ENCODE results near the gene FOXL1.
A peak's percentile ranks its signal among the peaks of the same experiment; 100 is the strongest.

Gene FOXL1

GRCh38 chr16:86611525-86611855, 33.1 kb downstream of the FOXL1 start:
- no peak for DNase-seq (ENCODE audit: low read depth in 1 of 2, low spot score in 1 of 2)
- TF ChIP-seq JUND (IDR thresholded peaks at IDR 0.05; ENCODE audit: low read depth): no peak
- in situ Hi-C loops (cut with HindIII; ENCODE audit: low pct_unique_long_range_greater_than_20kb, low sequenced_read_pairs): no loop called here

GRCh38 chr16:86611941-86612340, 33.6 kb downstream of the FOXL1 start:
- no peak for DNase-seq (ENCODE audit: low read depth in 1 of 2, low spot score in 1 of 2)
- in situ Hi-C loops (cut with HindIII; ENCODE audit: low pct_unique_long_range_greater_than_20kb, low sequenced_read_pairs): no loop called here
- no peak for TF ChIP-seq JUND (IDR thresholded peaks at IDR 0.05; ENCODE audit: low read depth)

- peak in 1 of 2 experiments; percentile 19 for DNase-seq (ENCODE audit: low read depth in 1 of 2, low spot score in 1 of 2)
- in situ Hi-C loops (cut with HindIII; ENCODE audit: low pct_unique_long_range_greater_than_20kb, low sequenced_read_pairs): no loop called here
- no peak for TF ChIP-seq JUND (IDR thresholded peaks at IDR 0.05; ENCODE audit: low read depth)
Measured at GRCh38 chr16:86614699-86615098, 36.4 kb downstream of the FOXL1 start.

GRCh38 chr16:86616906-86617305, 38.6 kb downstream of the FOXL1 start:
- DNase-seq (ENCODE audit: low read depth in 1 of 2, low spot score in 1 of 2): no peak
- TF ChIP-seq JUND (IDR thresholded peaks at IDR 0.05; ENCODE audit: low read depth): no peak
- in situ Hi-C loops (cut with HindIII; ENCODE audit: low pct_unique_long_range_greater_than_20kb, low sequenced_read_pairs): no loop called here

GRCh38 chr16:86618431-86619238, 40.3 kb downstream of the FOXL1 start:
- DNase-seq (ENCODE audit: low read depth in 1 of 2, low spot score in 1 of 2): no peak
- TF ChIP-seq JUND (IDR thresholded peaks at IDR 0.05; ENCODE audit: low read depth): no peak

GRCh38 chr16:86619239-86619794, 41.0 kb downstream of the FOXL1 start:
- peak in 1 of 2 experiments; percentile 45 for DNase-seq (ENCODE audit: low read depth in 1 of 2, low spot score in 1 of 2)

More at GRCh38 chr16:86618431-86619238, 40.3 kb downstream of the FOXL1 start:
- in situ Hi-C loops (cut with HindIII; ENCODE audit: low pct_unique_long_range_greater_than_20kb, low sequenced_read_pairs): no loop called here

GRCh38 chr16:86620184-86620583, 41.8 kb downstream of the FOXL1 start:
- in situ Hi-C loops (cut with HindIII; ENCODE audit: low pct_unique_long_range_greater_than_20kb, low sequenced_read_pairs): no loop called here
- TF ChIP-seq JUND (IDR thresholded peaks at IDR 0.05; ENCODE audit: low read depth): no peak

More at GRCh38 chr16:86619239-86619794, 41.0 kb downstream of the FOXL1 start:
- TF ChIP-seq JUND (IDR thresholded peaks at IDR 0.05; ENCODE audit: low read depth): no peak
- in situ Hi-C loops (cut with HindIII; ENCODE audit: low pct_unique_long_range_greater_than_20kb, low sequenced_read_pairs): no loop called here

GRCh38 chr16:86621966-86622365, 43.6 kb downstream of the FOXL1 start:
- in situ Hi-C loops (cut with HindIII; ENCODE audit: low pct_unique_long_range_greater_than_20kb, low sequenced_read_pairs): no loop called here
- no peak for TF ChIP-seq JUND (IDR thresholded peaks at IDR 0.05; ENCODE audit: low read depth)
- no peak for DNase-seq (ENCODE audit: low read depth in 1 of 2, low spot score in 1 of 2)

More at GRCh38 chr16:86620184-86620583, 41.8 kb downstream of the FOXL1 start:
- DNase-seq (ENCODE audit: low read depth in 1 of 2, low spot score in 1 of 2): no peak

- no peak for DNase-seq (ENCODE audit: low read depth in 1 of 2, low spot score in 1 of 2)
- no peak for TF ChIP-seq JUND (IDR thresholded peaks at IDR 0.05; ENCODE audit: low read depth)
- in situ Hi-C loops (cut with HindIII; ENCODE audit: low pct_unique_long_range_greater_than_20kb, low sequenced_read_pairs): no loop called here
Measured at GRCh38 chr16:86622700-86623615, 44.6 kb downstream of the FOXL1 start.

- DNase-seq (ENCODE audit: low read depth in 1 of 2, low spot score in 1 of 2): no peak
- TF ChIP-seq JUND (IDR thresholded peaks at IDR 0.05; ENCODE audit: low read depth): no peak
- in situ Hi-C loops (cut with HindIII; ENCODE audit: low pct_unique_long_range_greater_than_20kb, low sequenced_read_pairs): no loop called here
Measured at GRCh38 chr16:86625029-86625428, 46.7 kb downstream of the FOXL1 start.

GRCh38 chr16:86625821-86626220, 47.5 kb downstream of the FOXL1 start:
- in situ Hi-C loops (cut with HindIII; ENCODE audit: low pct_unique_long_range_greater_than_20kb, low sequenced_read_pairs): no loop called here
- TF ChIP-seq JUND (IDR thresholded peaks at IDR 0.05; ENCODE audit: low read depth): no peak
- no peak for DNase-seq (ENCODE audit: low read depth in 1 of 2, low spot score in 1 of 2)

- TF ChIP-seq JUND (IDR thresholded peaks at IDR 0.05; ENCODE audit: low read depth): no peak
- DNase-seq (ENCODE audit: low read depth in 1 of 2, low spot score in 1 of 2): no peak
- in situ Hi-C loops (cut with HindIII; ENCODE audit: low pct_unique_long_range_greater_than_20kb, low sequenced_read_pairs): no loop called here
Measured at GRCh38 chr16:86626284-86626683, 47.9 kb downstream of the FOXL1 start.

- no peak for DNase-seq (ENCODE audit: low read depth in 1 of 2, low spot score in 1 of 2)
- no peak for TF ChIP-seq JUND (IDR thresholded peaks at IDR 0.05; ENCODE audit: low read depth)
- in situ Hi-C loops (cut with HindIII; ENCODE audit: low pct_unique_long_range_greater_than_20kb, low sequenced_read_pairs): no loop called here
Measured at GRCh38 chr16:86626966-86627365, 48.6 kb downstream of the FOXL1 start.

Data from T47D (cell line).